ENCODE measurements around the gene MYRIP. TPM values are rescaled to one million over a fixed set of nuclear protein-coding genes. Genes with fewer than 3 reads are reported as not detected.
"Not testable (repeated sequence)": the region's sequence is repeated elsewhere in the genome, so short reads cannot be mapped to it uniquely, and the experiment has no call there.

The MYRIP gene
- 10.6 TPM for total RNA-seq

DNA sequence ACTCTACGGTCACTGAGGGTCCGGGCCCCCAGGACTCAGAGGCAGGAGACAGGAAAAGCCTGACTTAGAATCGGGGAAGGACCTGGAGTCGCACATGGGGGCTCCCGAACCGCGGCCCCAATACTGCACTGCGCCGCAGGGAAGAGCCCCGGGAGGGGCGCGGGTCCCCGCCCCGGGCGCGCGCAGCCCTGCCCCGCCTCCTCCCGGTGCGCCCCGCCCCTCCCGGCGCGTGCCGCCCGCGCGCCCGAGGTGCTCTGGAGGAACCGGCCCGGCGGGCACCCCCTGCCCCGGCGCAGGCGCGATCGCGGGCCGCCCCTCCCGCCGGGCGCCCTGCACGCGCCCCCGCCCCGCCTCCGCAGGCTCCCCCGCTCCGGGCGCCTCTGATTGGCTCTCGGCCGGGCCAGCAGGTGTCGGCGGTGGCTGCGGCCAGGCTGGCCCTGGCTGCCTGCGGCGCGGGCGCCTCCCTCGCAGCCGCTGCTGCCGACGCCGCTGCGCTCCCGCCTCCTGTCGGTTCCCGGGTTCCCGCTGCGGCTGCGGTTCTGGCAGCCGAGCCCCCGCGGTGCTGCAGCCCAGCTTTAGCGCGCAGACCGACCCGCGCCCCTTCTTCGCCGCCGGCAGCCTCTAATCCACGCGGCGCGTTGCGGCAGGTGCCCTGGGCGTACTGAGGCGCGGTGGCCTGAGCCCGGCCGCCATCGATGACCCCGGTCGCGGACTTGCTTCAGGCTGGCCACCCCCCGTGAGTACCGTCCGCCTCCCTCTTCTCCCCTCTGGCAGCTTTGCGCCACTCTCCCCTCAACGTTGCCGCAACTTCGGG is at the start of gene MYRIP:
Gene MYRIP, plus strand, starts transcription at position 429 of the 814 bp plus-strand sequence. CDS start 91,208 bp downstream, outside the sequence.
- DNase-seq (ENCODE audit: low spot score in 2 of 2) (peak; percentile 81 to 85), FAIRE-seq (no peak)

DNA sequence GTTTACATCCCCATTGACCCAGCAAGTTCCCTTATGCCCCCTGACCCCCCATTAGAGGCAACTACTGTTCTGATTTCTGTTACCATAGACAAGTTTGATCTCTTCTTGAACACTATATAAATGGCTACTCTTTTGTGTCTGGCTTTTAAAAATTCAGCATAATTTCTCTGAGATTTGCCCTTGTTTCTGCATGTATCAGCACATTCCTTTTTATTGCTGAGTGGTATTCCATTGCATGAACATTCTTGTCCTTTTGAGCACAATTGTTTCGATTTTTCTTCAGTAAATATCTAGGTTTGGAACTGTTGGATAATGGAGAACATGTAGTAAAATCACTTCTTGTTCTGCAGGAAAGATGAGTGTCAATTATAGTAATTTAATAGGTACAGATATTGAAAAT is 49.1 kb upstream of the MYRIP start:
- FAIRE-seq (no peak), DNase-seq (ENCODE audit: low spot score in 2 of 2) (no peak)

DNA sequence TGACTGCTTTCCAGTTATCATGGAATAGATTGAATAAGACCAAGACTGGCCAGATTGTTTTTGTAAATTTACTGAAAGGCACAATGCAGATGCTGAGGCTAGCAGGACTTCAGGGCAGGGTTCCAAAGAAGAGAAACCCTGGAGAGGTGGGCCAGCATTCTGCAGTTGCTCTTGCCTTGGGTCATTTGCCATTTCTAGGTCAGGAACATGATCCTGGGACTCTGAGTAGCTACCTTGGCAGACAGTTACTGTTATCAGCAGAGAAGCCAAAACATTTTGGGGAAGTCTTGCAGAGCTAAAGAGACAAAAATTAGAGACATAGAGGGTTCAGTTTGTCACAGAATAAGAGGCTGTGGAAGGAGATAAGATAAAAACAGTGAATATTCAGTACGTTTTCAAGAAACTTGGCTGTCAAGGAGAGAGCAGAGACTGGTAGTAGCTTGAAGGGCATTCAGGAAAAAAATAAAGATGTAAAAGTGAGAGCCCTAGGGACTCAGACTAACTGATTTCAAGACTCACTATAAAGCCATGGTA is 46.8 kb upstream of the MYRIP start:
- no peak for DNase-seq (ENCODE audit: low spot score in 2 of 2)
- no peak for FAIRE-seq

DNA sequence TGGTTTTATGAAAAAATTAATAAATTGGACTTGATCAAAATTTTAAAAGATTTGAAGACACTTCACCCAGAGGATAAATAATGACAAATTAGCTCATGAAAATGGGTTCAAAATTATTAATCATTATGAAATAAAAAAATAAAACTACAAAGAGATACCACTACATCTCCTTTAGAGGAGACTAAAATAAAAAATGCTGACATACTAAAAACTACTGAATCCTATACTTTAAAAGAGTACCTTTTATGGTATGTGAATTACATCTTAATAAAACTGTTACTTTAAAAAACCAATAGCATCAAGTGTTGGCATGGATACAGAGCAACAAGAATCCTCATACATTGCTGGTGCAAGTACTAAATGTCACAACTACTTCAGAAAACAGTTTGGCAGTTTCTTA is 46.0 kb upstream of the MYRIP start:
- DNase-seq (ENCODE audit: low spot score in 2 of 2) (no peak), FAIRE-seq (no peak)

DNA sequence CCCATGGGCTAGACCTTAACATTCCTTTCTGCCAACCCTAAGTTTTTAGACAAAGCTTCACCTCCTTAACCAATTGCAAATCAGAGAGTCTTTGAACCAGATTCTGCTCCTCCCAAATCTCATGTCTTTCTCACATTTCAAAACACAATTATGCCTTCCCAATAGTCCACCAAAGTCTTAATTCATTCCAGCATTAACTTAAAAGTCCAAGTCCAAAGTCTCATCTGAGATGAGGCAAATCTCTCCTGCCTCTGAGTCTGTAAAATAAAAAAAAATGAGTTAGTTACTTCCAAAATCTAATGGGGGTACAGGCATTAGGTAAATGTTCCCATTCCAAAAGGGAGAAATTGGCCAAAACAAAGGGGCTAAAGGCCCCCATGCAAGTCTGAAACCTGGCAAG is 43.8 kb upstream of the MYRIP start:
- FAIRE-seq = no peak

DNA sequence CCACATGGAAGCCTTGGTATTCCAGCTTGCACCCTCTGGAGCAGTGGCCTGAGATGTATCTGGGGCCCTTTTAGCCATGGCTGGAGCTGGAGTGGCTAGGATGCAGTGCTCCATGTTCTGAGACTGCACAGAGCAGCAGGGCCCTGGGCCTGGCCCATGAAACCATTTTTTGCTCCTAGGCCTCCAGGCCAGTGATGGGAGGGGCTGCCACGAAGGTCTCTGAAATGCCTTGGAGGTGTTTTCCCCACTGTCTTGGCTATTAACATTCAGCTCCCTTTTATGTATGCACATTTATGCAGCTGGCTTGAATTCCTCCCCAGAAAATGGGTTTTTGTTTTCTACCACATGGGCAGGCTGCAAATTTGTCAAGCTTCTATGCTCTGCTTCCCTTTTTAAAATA is 43.0 kb upstream of the MYRIP start:
- FAIRE-seq (no peak), DNase-seq (ENCODE audit: low spot score in 2 of 2) (no peak)

More for the DNA sequence above, 43.8 kb upstream of the MYRIP start:
- DNase-seq (ENCODE audit: low spot score in 2 of 2) = no peak

DNA sequence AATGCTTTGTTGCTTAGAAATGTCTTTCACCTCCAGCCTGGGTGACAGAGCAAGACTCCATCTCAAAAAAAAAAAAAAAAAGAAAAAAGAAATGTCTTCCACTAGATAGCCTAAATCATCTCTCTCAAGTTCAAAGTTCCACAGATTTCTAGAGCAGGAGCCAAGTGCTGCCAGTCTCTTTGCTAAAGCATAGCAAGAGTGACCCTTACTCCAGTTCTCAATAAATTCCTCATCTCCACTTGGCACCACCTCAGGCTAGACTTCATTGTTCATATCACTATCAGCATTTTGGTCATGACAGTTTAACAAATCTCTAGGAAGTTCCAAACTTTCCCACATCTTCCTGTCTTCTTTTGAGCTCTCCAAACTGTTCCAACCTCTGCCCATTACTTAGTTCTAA is 42.5 kb upstream of the MYRIP start:
- not testable (repeated sequence) for FAIRE-seq; DNase-seq (ENCODE audit: low spot score in 2 of 2)

DNA sequence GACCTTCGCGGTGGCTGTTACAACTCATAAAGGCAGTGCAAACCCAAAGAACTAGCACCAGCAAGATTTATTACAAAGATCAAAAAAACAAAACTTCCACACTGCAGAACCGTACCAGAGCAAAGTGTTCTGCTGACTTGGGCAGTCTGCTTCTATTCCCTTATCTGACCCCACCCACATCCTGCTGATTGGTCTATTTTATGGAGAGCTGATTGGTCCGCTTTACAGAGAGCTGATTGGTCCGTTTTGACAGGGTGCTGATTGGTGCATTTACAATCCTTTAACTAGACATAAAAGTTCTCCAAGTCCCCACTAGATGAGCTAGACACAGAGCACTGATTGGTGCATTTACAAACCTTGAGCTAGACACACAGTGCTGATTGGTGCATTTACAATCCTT is 31.2 kb upstream of the MYRIP start:
- FAIRE-seq; DNase-seq (ENCODE audit: low spot score in 2 of 2): not testable (repeated sequence)

DNA sequence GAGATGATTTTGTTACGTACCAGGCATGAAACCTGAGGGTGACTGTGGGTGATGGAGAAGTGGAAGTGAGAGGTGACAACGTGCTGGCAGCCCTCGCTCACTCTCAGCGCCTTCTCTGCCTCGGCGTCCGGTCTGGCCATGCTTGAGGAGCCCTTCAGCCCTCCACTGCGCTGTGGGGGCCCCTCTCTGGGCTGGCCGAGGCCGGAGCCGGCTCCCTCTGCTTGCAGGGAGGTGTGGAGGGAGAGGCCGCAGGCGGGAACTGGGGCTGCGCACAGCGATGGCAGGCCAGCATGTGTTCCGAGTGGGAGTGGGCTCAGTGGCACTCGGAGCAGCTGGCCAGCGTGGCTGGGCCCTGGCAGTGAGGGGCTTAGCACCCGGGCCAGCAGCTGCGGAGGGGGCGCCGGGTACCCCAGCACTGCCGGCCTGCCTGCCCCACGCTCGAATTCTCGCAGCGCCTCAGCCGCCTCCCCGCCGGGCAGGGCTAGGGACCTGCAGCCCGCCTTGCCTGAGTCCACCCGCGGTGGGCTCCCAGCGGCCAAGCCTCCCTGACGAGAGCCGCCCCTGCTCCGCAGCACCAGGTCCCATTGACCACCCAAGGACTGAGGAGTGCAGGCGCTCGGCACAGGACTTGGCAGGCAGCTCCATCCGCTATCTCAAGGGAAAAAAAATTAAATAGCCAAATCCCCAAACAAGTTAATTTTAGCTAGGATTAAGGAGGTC is 29.7 kb upstream of the MYRIP start:
- no peak for FAIRE-seq
- DNase-seq (ENCODE audit: low spot score in 2 of 2) = no peak

DNA sequence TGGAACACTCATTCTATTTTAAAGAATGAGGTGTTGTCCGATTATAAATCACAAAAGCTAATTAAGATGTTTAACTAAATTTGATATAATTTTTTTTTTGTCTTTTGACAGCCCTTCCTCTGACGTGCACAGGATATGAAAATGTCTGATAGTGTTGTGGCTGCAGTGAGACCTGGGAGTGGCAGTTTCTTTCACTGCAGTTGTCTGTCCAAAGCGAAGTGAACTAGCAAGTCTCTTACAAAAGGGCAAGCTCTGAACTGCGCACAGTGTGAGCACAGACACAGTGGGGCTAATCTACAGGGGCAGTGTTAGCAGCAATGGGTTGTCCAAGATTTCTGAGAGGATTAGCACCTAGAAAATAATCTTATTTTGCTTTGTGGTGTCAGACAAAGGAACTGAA is 29.1 kb upstream of the MYRIP start:
- DNase-seq (ENCODE audit: low spot score in 2 of 2) = no peak
- FAIRE-seq = no peak

DNA sequence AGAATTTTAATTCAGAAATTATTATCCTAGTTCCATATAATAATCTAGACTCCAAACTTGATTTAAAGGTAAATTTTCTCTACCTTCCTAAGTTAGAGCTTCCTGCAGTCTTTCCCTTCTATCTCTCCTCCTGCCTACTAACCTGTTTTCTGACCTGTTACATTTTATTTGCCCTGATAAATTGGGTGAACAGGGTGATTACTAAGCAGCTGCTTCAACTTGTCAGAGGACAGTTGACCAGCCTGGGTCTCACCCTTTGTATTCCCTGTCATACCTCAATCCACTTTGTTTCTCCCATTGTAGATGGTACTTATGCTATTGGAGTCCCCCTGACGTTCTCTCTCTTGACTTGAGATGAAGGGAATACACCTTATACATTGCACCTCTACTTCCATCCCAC is 28.4 kb upstream of the MYRIP start:
- DNase-seq (ENCODE audit: low spot score in 2 of 2) = no peak
- no peak for FAIRE-seq

DNA sequence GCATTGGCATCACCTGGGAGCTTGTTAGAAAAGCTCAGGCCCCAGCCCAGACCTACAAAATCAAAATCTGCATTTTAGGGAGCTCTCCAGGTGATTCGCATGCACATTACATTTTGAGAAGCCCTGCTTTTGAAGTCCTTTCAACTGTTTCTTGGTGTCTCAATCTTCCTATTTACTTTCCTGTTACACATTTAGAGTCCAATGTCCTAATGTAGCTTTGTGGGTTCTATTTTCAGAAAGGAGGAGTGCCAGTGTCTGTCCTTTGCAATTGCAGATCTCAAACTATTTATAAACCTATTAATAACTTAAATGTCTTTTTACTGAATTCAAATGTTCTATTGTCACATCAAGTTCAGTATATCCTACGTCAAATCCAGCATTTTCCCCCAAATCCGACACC is 27.8 kb upstream of the MYRIP start:
- DNase-seq (ENCODE audit: low spot score in 2 of 2) (no peak), FAIRE-seq (no peak)

DNA sequence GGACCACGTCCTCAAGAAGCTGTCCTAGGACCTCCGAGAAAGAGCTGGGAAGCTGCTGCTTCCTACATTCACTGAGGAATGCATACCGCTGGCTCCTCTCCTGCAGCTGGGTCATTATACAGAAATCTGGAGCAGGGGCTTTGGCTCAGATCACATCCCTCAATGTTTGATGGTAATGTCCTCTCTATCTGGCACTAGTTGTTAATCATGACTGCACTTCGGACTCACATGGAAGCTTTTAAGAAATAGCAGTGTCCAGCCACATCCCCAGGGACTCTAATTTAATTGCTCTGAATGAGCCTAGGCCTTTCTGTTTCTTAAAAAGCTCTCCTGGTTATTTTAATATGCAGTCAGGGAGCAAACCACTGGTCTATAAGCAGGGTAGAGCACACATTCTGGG is 25.7 kb upstream of the MYRIP start:
- no peak for FAIRE-seq
- no peak for DNase-seq (ENCODE audit: low spot score in 2 of 2)

DNA sequence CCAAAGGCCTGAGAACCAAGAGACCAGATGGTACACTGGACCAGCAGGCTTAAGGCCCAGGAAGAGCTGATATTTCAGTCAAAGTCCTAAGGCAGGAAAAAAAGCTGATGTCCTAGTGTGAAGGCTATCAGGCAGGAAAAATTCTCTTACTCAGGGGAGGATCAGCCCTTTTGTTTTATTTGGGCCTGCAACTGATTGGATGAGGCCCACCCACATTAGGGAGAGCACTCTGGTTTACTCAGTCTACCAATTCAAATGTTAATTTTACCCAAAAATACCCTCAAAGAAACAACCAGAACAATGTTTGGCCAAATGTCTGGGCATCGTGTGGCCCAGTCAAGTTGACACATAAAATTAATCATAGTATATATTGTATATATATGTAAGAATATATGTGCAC is 24.5 kb upstream of the MYRIP start:
- no peak for FAIRE-seq
- no peak for DNase-seq (ENCODE audit: low spot score in 2 of 2)

DNA sequence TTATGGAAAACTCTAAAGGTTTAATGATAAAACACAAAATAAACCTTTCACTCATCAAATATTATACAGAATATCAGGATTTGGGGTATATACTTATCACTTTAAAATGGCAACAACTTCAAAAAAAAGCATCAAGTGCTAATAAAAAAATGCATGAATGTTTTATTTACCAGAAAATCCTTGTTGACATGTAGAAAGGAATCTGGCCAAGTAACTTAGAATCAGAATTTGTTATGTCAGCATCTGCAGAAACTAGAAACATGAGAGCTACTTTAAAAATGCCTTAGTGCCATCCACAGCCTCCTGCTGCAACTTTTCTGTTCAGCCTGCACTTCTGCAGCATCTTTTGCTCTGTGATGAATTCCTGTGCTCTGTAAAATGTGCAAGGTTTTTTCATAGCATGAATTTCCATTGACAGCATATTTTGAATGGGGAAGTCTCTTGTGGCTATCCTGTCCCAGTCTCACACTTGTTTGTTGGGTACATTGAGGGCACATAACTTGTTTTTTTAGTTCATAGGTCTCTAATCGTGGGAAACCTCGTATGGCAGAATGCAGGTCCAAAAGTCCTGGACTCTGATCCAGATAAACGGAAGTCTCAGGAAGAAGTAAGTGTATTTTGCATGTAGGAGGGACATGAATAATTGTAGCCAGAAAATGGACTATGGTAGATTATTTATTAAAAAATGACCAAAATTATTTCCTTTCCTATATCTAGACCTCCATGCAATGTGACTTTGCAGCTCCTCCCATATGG is 21.1 kb upstream of the MYRIP start:
- FAIRE-seq (no peak), DNase-seq (ENCODE audit: low spot score in 2 of 2) (no peak)

DNA sequence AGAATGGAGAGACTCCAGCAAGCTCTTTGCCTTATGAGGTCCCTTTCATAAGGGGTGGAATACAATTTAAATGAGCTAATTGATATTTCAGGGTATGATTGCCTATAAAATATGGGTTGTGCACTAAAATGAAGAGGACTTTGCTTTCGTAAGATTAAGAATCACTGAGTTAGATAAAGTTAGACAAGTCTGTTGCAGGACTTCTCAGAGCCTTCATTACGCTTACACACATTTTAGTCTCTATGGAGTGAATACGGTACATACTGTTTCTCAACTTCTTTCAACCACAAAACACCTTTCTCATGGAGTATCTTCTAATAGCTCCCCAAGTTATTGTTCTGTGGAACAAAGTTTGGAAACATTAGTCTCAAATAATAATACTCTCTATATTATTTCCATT is 17.8 kb upstream of the MYRIP start:
- FAIRE-seq (no peak), DNase-seq (ENCODE audit: low spot score in 2 of 2) (no peak)

DNA sequence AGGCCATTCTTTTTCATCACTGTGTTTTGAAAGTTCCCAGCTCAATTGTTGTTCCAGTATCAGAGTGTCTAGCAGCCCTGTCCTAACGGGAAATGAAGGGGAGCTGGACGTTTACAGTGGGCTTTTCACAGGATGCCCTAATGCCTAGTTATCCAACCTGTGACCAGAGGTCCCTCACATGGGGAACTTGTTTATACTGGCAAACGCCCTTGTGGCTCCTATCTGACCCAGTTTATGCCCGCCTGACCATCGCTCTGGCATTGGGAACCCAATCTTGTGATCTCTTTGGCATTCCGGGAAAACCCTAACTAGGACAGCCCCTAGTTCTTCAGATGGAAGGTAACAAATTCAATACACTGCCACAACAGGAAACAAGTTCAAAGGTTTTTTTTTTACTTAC is 14.5 kb upstream of the MYRIP start:
- DNase-seq (ENCODE audit: low spot score in 2 of 2) (no peak), FAIRE-seq (no peak)

DNA sequence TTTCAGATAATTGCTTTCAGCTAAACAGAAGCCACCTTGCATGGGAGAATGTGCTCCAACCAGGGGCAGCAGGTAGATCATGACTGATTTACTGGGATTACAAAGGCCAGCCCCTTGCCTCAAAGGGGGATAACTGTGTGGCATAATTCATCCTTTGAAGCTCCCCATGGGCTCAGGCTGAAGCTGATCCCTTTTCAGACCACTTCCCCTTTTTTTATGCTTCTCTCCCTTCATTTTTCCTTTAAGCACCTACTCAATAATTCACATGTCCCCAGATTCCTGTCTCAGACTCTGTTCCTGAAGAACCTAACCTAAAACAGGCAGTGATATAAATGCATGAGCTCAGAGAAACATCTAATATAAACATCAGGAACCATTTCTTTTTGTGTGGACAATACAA is 8.2 kb upstream of the MYRIP start:
- FAIRE-seq (no peak), DNase-seq (ENCODE audit: low spot score in 2 of 2) (no peak)

DNA sequence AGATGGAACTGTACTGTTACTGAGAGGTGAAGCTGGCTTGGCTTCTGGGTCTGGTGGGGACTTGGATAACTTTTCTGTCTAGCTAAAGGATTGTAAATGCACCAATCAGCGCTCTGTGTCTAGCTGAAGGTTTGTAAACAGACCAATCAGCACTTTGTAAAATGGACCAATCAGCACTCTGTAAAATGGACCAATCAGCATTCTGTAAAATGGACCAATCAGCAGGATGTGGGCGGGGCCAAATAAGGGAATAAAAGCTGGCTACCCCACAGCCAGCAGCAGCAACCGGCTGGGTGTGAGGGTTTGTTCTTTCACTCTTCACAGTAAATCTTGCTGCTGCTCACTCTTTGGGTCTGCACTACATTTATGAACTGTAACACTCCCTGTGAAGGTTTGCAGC is 6.9 kb upstream of the MYRIP start:
- not testable (repeated sequence) for FAIRE-seq; DNase-seq (ENCODE audit: low spot score in 2 of 2)

DNA sequence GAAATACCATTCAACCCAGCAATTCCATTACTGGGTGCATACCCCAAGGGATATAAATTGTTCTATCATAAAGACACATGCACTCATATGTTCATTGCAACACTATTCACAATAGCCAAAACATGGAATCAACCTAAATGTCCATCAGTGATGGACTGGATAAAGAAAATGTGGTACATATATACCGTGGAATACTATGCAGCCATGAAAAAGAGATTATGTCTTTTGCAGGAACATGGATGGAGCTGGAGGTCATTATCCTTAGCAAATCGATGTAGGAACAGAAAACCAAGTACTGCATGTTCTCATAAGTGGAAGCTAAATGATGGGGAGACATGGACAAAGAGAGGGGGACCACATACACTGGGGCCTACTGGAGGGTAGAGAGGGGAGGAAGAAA is 5.5 kb upstream of the MYRIP start:
- DNase-seq (ENCODE audit: low spot score in 2 of 2) = no peak
- FAIRE-seq = no peak

DNA sequence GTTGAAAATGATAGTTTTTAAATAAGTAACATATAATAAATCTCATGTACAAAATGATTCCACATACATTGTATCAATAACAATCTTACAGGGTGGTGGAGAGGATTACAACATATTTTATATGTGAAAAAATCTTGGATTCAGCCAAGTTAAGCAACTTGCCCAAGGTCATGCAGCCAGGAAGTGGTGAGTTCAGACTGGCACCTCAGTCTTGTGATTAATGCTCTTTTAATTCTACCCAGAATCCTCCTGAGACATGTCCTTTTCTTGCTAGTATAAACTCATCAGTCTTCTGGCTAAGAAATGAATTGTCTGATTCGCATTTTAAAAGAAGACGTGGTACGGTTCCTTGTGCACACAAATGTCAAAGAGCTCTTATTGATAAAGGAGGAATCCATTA is 4.5 kb upstream of the MYRIP start:
- FAIRE-seq (no peak), DNase-seq (ENCODE audit: low spot score in 2 of 2) (no peak)

Measured in frontal cortex (tissue), 4 donors.